Liver (tissue), 9 donors: Measurements from ENCODE around the gene KNDC1. TPM values are rescaled to one million over a fixed set of nuclear protein-coding genes. Genes with fewer than 3 reads are reported as not detected.

ENCODE experiments used
- DNase-seq: peaks from one replicate; pipeline ENCODE4 v3.0.0-alpha.2; 2017; ENCODE audit warnings: low spot score
- H3K27ac ChIP-seq, 2 donors: one replicate each; pipeline ENCODE4 v1.7.0; 2013; ENCODE audit warnings: inconsistent platforms in 2 of 2, low read length in 2 of 2, control low read depth in 1 of 2, low read depth in 1 of 2, mild to moderate bottlenecking in 1 of 2
- H3K27me3 ChIP-seq, 4 donors: one replicate each; pipeline versions ENCODE4 v1.6.1 to v1.7.0; 2013; ENCODE audit warnings: low read length in 3 of 4, inconsistent platforms in 1 of 4, mild to moderate bottlenecking in 1 of 4, moderate library complexity in 1 of 4; ENCODE audit not compliant: control insufficient read depth in 4 of 4, insufficient read depth in 4 of 4
- H3K36me3 ChIP-seq, 4 donors: one replicate each; pipeline versions ENCODE4 v1.6.1 to v1.7.0; 2013; ENCODE audit warnings: low read length in 3 of 4, mild to moderate bottlenecking in 3 of 4, low read depth in 1 of 4, moderate library complexity in 1 of 4; ENCODE audit not compliant: control insufficient read depth in 4 of 4, insufficient read depth in 3 of 4
- H3K4me1 ChIP-seq, 4 donors: one replicate each; pipeline versions ENCODE4 v1.6.1 to v1.7.0; 2013; ENCODE audit warnings: low read length in 3 of 4, mild to moderate bottlenecking in 3 of 4, moderate library complexity in 1 of 4; ENCODE audit not compliant: control insufficient read depth in 4 of 4, insufficient read depth in 4 of 4
- H3K4me3 ChIP-seq, 3 donors: one replicate each; pipeline versions ENCODE4 v1.6.1 to v1.7.0; 2013; ENCODE audit warnings: low read length in 3 of 3, control low read depth in 1 of 3, low read depth in 1 of 3, mild to moderate bottlenecking in 1 of 3
- H3K9ac ChIP-seq, 2 donors: one replicate each; pipeline ENCODE4 v1.7.0; 2013; ENCODE audit warnings: low read length in 2 of 2, mild to moderate bottlenecking in 2 of 2, moderate library complexity in 2 of 2, control low read depth in 1 of 2, low read depth in 1 of 2
- H3K9me3 ChIP-seq, 4 donors: one replicate each; pipeline versions ENCODE4 v1.6.1 to v1.7.0; 2013; ENCODE audit warnings: low read length in 3 of 4; ENCODE audit not compliant: control insufficient read depth in 4 of 4
- EGR1 ChIP-seq, 2 donors: IDR thresholded peaks; 2 replicates each; pipeline ENCODE4 v1.6.1; 2016 to 2018; ENCODE audit warnings: antibody characterized with exemption in 2 of 2, low read depth in 2 of 2
- FOXA1 ChIP-seq: IDR thresholded peaks from 2 replicates; pipeline ENCODE4 v1.6.1; 2016; ENCODE audit warnings: antibody characterized with exemption
- FOXA2 ChIP-seq: IDR thresholded peaks from 2 replicates; pipeline ENCODE4 v1.6.1; 2016; ENCODE audit warnings: antibody characterized with exemption
- GABPA ChIP-seq, 2 donors: IDR thresholded peaks in 1 of 2; conservative IDR thresholded peaks in 1 of 2; 2 replicates each; pipeline ENCODE4 v1.6.1; 2016; ENCODE audit warnings: antibody characterized with exemption in 2 of 2, mild to moderate bottlenecking in 1 of 2, moderate library complexity in 1 of 2
- HNF4A ChIP-seq, 2 donors: conservative IDR thresholded peaks; 2 replicates each; pipeline ENCODE4 v1.6.1; 2016; ENCODE audit warnings: antibody characterized with exemption in 2 of 2, mild to moderate bottlenecking in 2 of 2
- HNF4G ChIP-seq: IDR thresholded peaks from 2 replicates; pipeline ENCODE4 v1.6.1; 2016; ENCODE audit warnings: antibody characterized with exemption
- JUND ChIP-seq, 2 donors: IDR thresholded peaks; 2 replicates each; pipeline ENCODE4 v1.6.1; 2016; ENCODE audit warnings: antibody characterized with exemption in 2 of 2
- MAX ChIP-seq: IDR thresholded peaks from 2 replicates; pipeline ENCODE4 v1.6.1; 2016; ENCODE audit warnings: antibody characterized with exemption
- NR2F2 ChIP-seq: IDR thresholded peaks from 2 replicates; pipeline ENCODE4 v1.6.1; 2016; ENCODE audit warnings: antibody characterized with exemption
- RAD21 ChIP-seq, 2 donors: IDR thresholded peaks; 2 replicates each; pipeline ENCODE4 v1.6.1; 2016; ENCODE audit warnings: antibody characterized with exemption in 2 of 2, mild to moderate bottlenecking in 2 of 2
- RXRA ChIP-seq, 2 donors: IDR thresholded peaks; 2 replicates each; pipeline ENCODE4 v1.6.1; 2017 to 2018; ENCODE audit warnings: antibody characterized with exemption in 2 of 2, mild to moderate bottlenecking in 1 of 2
- SP1 ChIP-seq: IDR thresholded peaks from 2 replicates; pipeline ENCODE4 v1.6.1; 2018; ENCODE audit warnings: antibody characterized with exemption, mild to moderate bottlenecking
- TAF1 ChIP-seq: conservative IDR thresholded peaks from 2 replicates; pipeline ENCODE4 v1.6.1; 2016; ENCODE audit warnings: antibody characterized with exemption, mild to moderate bottlenecking
- YY1 ChIP-seq: IDR thresholded peaks from 2 replicates; pipeline ENCODE4 v1.6.1; 2016; ENCODE audit warnings: antibody characterized with exemption, mild to moderate bottlenecking
- ZBTB33 ChIP-seq: IDR thresholded peaks from 2 replicates; pipeline ENCODE4 v1.6.1; 2016; ENCODE audit warnings: antibody characterized with exemption
- WGBS: extraction: QIAGEN DNeasy Blood & Tissue Kit; methylation state at CpG from one replicate; pipeline ENCODE4 v1.1.7; 2013; 5-methylcytosine and 5-hydroxymethylcytosine counted together
- polyA plus RNA-seq, 2 donors: library from polyadenylated mRNA; stranded (reverse) in 1 of 2; unstranded in 1 of 2; fragments of 200-250 nt in 1 of 2; fragments of >200 nt in 1 of 2; fragmentation: Nextera tagmentation in 1 of 2; extraction: Ambion mirVana in 1 of 2; gene quantifications; one replicate each; pipeline versions ENCODE4 v1.2.1 to v1.2.3, GENCODE V29; 2013 to 2015
- total RNA-seq, 2 donors: library from RNA; depleted of rRNA; stranded (reverse); fragments of >200 nt; gene quantifications; one replicate each; pipeline ENCODE4 v1.2.3, GENCODE V29; 2014
- TF ChIP-seq, protein P1 (sequence below): IDR thresholded peaks from 2 replicates; pipeline ENCODE4 v1.6.1; 2016; ENCODE audit warnings: antibody characterized with exemption, mild to moderate bottlenecking
- TF ChIP-seq, protein P2 (sequence below): IDR thresholded peaks from 2 replicates; pipeline ENCODE4 v1.6.1; 2016; ENCODE audit warnings: antibody characterized with exemption
- TF ChIP-seq, protein P3 (sequence below): fragments of 150-350 bp; IDR thresholded peaks from 2 replicates; pipeline ENCODE4 v1.5.1; 2017; ENCODE audit warnings: improper control_type of control experiment, low read depth, low read length; ENCODE audit not compliant: missing input control
- donor health status: healthy.
- donor health status: healthy.
- donor health status: healthy.
- donor health status: healthy.
- donor health status: healthy.

The KNDC1 gene
- total and polyA plus RNA-seq, 4 donors = 0.53 to 12.9 (median 4.3) TPM

DNA sequence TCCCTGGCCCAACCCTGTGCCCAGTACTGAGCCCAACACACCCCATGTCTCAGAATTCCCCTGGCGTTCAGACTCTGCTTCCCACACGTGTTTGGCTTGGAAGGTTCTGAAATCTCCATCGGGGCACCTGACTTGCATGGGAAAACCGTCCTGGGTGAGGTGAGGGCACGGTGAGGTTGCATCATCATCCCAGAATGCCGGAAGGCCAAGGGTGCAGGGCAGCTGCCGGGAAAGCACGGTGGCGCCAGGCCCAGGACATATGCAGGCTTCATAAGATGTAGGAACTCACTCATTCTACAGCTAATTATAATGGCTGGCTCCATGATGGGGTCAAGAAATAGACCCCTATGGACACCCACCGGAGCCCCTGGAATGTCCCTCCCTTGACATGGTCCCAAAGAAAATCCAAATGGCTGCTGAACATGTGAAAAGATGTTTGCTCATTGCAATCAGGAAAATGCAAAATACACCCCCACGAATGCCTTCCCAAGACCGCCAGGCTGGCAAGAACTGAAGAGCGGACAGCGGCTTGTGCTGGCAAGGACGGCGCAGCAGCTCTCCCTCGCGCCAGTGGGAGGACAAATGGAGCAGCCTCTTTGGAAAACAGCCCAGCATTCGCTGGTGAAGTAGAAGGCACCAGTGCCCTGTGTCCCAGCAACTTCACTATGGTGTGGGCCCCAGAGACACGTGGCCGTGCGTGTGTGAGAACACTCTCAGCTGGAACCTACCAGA lies 2.3 kb downstream of the KNDC1 start (continued):
- TF ChIP-seq, protein P1, sequence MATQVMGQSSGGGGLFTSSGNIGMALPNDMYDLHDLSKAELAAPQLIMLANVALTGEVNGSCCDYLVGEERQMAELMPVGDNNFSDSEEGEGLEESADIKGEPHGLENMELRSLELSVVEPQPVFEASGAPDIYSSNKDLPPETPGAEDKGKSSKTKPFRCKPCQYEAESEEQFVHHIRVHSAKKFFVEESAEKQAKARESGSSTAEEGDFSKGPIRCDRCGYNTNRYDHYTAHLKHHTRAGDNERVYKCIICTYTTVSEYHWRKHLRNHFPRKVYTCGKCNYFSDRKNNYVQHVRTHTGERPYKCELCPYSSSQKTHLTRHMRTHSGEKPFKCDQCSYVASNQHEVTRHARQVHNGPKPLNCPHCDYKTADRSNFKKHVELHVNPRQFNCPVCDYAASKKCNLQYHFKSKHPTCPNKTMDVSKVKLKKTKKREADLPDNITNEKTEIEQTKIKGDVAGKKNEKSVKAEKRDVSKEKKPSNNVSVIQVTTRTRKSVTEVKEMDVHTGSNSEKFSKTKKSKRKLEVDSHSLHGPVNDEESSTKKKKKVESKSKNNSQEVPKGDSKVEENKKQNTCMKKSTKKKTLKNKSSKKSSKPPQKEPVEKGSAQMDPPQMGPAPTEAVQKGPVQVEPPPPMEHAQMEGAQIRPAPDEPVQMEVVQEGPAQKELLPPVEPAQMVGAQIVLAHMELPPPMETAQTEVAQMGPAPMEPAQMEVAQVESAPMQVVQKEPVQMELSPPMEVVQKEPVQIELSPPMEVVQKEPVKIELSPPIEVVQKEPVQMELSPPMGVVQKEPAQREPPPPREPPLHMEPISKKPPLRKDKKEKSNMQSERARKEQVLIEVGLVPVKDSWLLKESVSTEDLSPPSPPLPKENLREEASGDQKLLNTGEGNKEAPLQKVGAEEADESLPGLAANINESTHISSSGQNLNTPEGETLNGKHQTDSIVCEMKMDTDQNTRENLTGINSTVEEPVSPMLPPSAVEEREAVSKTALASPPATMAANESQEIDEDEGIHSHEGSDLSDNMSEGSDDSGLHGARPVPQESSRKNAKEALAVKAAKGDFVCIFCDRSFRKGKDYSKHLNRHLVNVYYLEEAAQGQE = peak; percentile 53
- TF ChIP-seq FOXA2 (peak; percentile 20), ZBTB33 (no peak), YY1 (peak; percentile 69), RAD21 (IDR thresholded peaks at IDR 0.05) (no peak), EGR1 (IDR thresholded peaks at IDR 0.05; ENCODE audit: low read depth in 2 of 2) (peak in 1 of 2 donors; percentile 67), GABPA (IDR thresholded peaks at IDR 0.05 in 1 of 2, conservative IDR thresholded peaks at IDR 0.05 in 1 of 2) (peak in 1 of 2 donors; percentile 37), RXRA (IDR thresholded peaks at IDR 0.05) (peak; percentile 90 to 93)

GRCh38 chr10:133162910-133163856 lies 3.2 kb downstream of the KNDC1 start:
- H3K36me3 ChIP-seq = peaks cover 0 to 3% (median 0%) of the 10 kb centered on the region in 4 donors
- DNase-seq = no peak
- WGBS = 84% methylated on average over 21 of the region's 21 CpGs
- H3K4me1 ChIP-seq = peaks cover 0 to 28% (median 22%) of the 10 kb centered on the region in 4 donors
- peak overlapping the region; percentile 43 to 64 for H3K27ac ChIP-seq
- no peaks in the 10 kb centered on the region for H3K9me3 ChIP-seq
- H3K9ac ChIP-seq = no peak overlapping the region
- no peaks in the 10 kb centered on the region for H3K27me3 ChIP-seq
- H3K4me3 ChIP-seq = no peak overlapping the region
- TF ChIP-seq TAF1 = no peak
- TF ChIP-seq, protein P2, sequence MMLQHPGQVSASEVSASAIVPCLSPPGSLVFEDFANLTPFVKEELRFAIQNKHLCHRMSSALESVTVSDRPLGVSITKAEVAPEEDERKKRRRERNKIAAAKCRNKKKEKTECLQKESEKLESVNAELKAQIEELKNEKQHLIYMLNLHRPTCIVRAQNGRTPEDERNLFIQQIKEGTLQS = no peak
- no peak for TF ChIP-seq EGR1 (IDR thresholded peaks at IDR 0.05; ENCODE audit: low read depth in 2 of 2)
- TF ChIP-seq HNF4A (conservative IDR thresholded peaks at IDR 0.05) = no peak
- TF ChIP-seq FOXA2 = no peak
- TF ChIP-seq YY1 = no peak
- TF ChIP-seq JUND (IDR thresholded peaks at IDR 0.05) = no peak
- TF ChIP-seq SP1 = no peak
- TF ChIP-seq MAX = no peak
- no peak for TF ChIP-seq NR2F2
- TF ChIP-seq FOXA1 = no peak
- TF ChIP-seq, protein P3, sequence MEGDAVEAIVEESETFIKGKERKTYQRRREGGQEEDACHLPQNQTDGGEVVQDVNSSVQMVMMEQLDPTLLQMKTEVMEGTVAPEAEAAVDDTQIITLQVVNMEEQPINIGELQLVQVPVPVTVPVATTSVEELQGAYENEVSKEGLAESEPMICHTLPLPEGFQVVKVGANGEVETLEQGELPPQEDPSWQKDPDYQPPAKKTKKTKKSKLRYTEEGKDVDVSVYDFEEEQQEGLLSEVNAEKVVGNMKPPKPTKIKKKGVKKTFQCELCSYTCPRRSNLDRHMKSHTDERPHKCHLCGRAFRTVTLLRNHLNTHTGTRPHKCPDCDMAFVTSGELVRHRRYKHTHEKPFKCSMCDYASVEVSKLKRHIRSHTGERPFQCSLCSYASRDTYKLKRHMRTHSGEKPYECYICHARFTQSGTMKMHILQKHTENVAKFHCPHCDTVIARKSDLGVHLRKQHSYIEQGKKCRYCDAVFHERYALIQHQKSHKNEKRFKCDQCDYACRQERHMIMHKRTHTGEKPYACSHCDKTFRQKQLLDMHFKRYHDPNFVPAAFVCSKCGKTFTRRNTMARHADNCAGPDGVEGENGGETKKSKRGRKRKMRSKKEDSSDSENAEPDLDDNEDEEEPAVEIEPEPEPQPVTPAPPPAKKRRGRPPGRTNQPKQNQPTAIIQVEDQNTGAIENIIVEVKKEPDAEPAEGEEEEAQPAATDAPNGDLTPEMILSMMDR = no peak
- TF ChIP-seq ZBTB33 = no peak
- TF ChIP-seq, protein P1 = no peak
- no peak for TF ChIP-seq HNF4G
- TF ChIP-seq RAD21 (IDR thresholded peaks at IDR 0.05) = no peak
- TF ChIP-seq RXRA (IDR thresholded peaks at IDR 0.05) = no peak
